ENCODE data around the gene DNM1. TPM values are rescaled to one million over a fixed set of nuclear protein-coding genes. Genes with fewer than 3 reads are reported as not detected.
"Not testable (repeated sequence)": the region's sequence is repeated elsewhere in the genome, so short reads cannot be mapped to it uniquely, and the experiment has no call there.

DNM1 gene
- total RNA-seq, 2 experiments from 2014 or later = 0.30 to 0.40 TPM

- Mint-ChIP-seq H3K9me3 (no peaks in the 10 kb centered on the region), H3K27ac (no peak overlapping the region), H3K27me3 (no peaks in the 10 kb centered on the region), H3K36me3 (ENCODE audit: low read depth) (peaks cover 43% of the 10 kb centered on the region), H3K4me3 (no peak overlapping the region), H3K4me1 (peaks cover 18% of the 10 kb centered on the region)
- no peak for DNase-seq
- ChIA-PET CTCF (no interaction called here), POLR2A (interaction anchor here (1.2 kb wide), 1 partner anchor 26 kb away, joined by 4 read pairs; no protein-coding TSS in a partner anchor)
Measured at GRCh38 chr9:128164307-128164885, 38.8 kb upstream of the DNM1 start.

GRCh38 chr9:128166169-128166568 is 37.0 kb upstream of the DNM1 start:
- no peak for DNase-seq
- H3K36me3 Mint-ChIP-seq (ENCODE audit: low read depth) = peaks cover 49% of the 10 kb centered on the region
- POLR2A ChIA-PET = no interaction called here
- H3K4me3 Mint-ChIP-seq = no peak overlapping the region
- H3K4me1 Mint-ChIP-seq = peaks cover 11% of the 10 kb centered on the region
- H3K9me3 Mint-ChIP-seq = no peaks in the 10 kb centered on the region
- H3K27ac Mint-ChIP-seq = no peak overlapping the region
- CTCF ChIA-PET = no interaction called here
- no peaks in the 10 kb centered on the region for H3K27me3 Mint-ChIP-seq

- peaks cover 3% of the 10 kb centered on the region for H3K4me1 Mint-ChIP-seq
- no peak overlapping the region for H3K4me3 Mint-ChIP-seq
- CTCF ChIA-PET = no interaction called here
- no peak overlapping the region for H3K27ac Mint-ChIP-seq
- peaks cover 45% of the 10 kb centered on the region for H3K36me3 Mint-ChIP-seq (ENCODE audit: low read depth)
- no peaks in the 10 kb centered on the region for H3K9me3 Mint-ChIP-seq
- no peak for DNase-seq
- no peaks in the 10 kb centered on the region for H3K27me3 Mint-ChIP-seq
- POLR2A ChIA-PET = no interaction called here
Measured at GRCh38 chr9:128167209-128167608, 36.0 kb upstream of the DNM1 start.

GRCh38 chr9:128168731-128169308 is 34.4 kb upstream of the DNM1 start:
- POLR2A ChIA-PET = interaction anchor here (1.0 kb wide), 1 partner anchor 107 kb away, joined by 3 read pairs; the partner anchor contains the start of genes GOLGA2 and SWI5
- H3K4me1 Mint-ChIP-seq = no peaks in the 10 kb centered on the region
- no peak overlapping the region for H3K4me3 Mint-ChIP-seq
- H3K27ac Mint-ChIP-seq = peak overlapping the region; percentile 4
- no peaks in the 10 kb centered on the region for H3K27me3 Mint-ChIP-seq
- CTCF ChIA-PET = interaction anchor here (1.8 kb wide), 1 partner anchor 51 kb away, joined by 4 read pairs; no protein-coding TSS in a partner anchor
- no peaks in the 10 kb centered on the region for H3K9me3 Mint-ChIP-seq
- DNase-seq = no peak
- peaks cover 38% of the 10 kb centered on the region for H3K36me3 Mint-ChIP-seq (ENCODE audit: low read depth)

GRCh38 chr9:128169492-128169891 is 33.7 kb upstream of the DNM1 start:
- ChIA-PET POLR2A (interaction anchor here (1.0 kb wide), 1 partner anchor 107 kb away, joined by 3 read pairs; the partner anchor contains the start of genes GOLGA2 and SWI5), CTCF (interaction anchor here (1.0 to 1.8 kb wide), 2 partner anchors 8 to 52 kb away, joined by 3 to 4 read pairs; no protein-coding TSS in a partner anchor)
- no peaks in the 10 kb centered on the region for H3K27me3 Mint-ChIP-seq
- no peaks in the 10 kb centered on the region for H3K9me3 Mint-ChIP-seq
- no peak overlapping the region for H3K4me3 Mint-ChIP-seq
- DNase-seq = no peak
- no peaks in the 10 kb centered on the region for H3K4me1 Mint-ChIP-seq
- peaks cover 35% of the 10 kb centered on the region for H3K36me3 Mint-ChIP-seq (ENCODE audit: low read depth)
- no peak overlapping the region for H3K27ac Mint-ChIP-seq

- DNase-seq = no peak
- H3K27me3 Mint-ChIP-seq = no peaks in the 10 kb centered on the region
- H3K36me3 Mint-ChIP-seq (ENCODE audit: low read depth) = peaks cover 34% of the 10 kb centered on the region
- H3K27ac Mint-ChIP-seq = no peak overlapping the region
- H3K9me3 Mint-ChIP-seq = no peaks in the 10 kb centered on the region
- ChIA-PET POLR2A (interaction anchor here (1.3 kb wide), 1 partner anchor 9 kb away, joined by 5 read pairs; no protein-coding TSS in a partner anchor), CTCF (interaction anchor here (1.0 to 1.8 kb wide), 2 partner anchors 9 to 52 kb away, joined by 3 to 4 read pairs; no protein-coding TSS in a partner anchor)
- H3K4me1 Mint-ChIP-seq = no peaks in the 10 kb centered on the region
- no peak overlapping the region for H3K4me3 Mint-ChIP-seq
Measured at GRCh38 chr9:128169925-128170324, 33.3 kb upstream of the DNM1 start.

GRCh38 chr9:128174062-128174461 is 29.1 kb upstream of the DNM1 start:
- H3K27me3 Mint-ChIP-seq = no peaks in the 10 kb centered on the region
- peaks cover 45% of the 10 kb centered on the region for H3K36me3 Mint-ChIP-seq (ENCODE audit: low read depth)
- H3K4me1 Mint-ChIP-seq = no peaks in the 10 kb centered on the region
- POLR2A ChIA-PET = interaction anchor here (2.0 kb wide), 1 partner anchor 17 kb away, joined by 9 read pairs; the partner anchor contains the start of gene CIZ1
- CTCF ChIA-PET = no interaction called here
- H3K9me3 Mint-ChIP-seq = peaks cover 3% of the 10 kb centered on the region
- H3K27ac Mint-ChIP-seq = no peak overlapping the region
- DNase-seq = no peak
- H3K4me3 Mint-ChIP-seq = no peak overlapping the region

GRCh38 chr9:128175102-128175563 is 28.0 kb upstream of the DNM1 start:
- Mint-ChIP-seq H3K4me3 (no peak overlapping the region), H3K4me1 (no peaks in the 10 kb centered on the region), H3K27ac (peak overlapping the region; percentile 24), H3K9me3 (peaks cover 4% of the 10 kb centered on the region), H3K36me3 (ENCODE audit: low read depth) (peaks cover 46% of the 10 kb centered on the region), H3K27me3 (no peaks in the 10 kb centered on the region)
- DNase-seq = no peak
- POLR2A ChIA-PET = interaction anchor here (0.8 to 2.0 kb wide), 2 partner anchors 16 to 168 kb away, joined by 3 to 9 read pairs; partner anchors contain the start of gene CIZ1
- CTCF ChIA-PET = no interaction called here

- DNase-seq = no peak
- no peak overlapping the region for H3K27ac Mint-ChIP-seq
- POLR2A ChIA-PET = interaction anchor here (0.8 to 2.0 kb wide), 2 partner anchors 15 to 167 kb away, joined by 3 to 9 read pairs; partner anchors contain the start of gene CIZ1
- H3K4me1 Mint-ChIP-seq = no peaks in the 10 kb centered on the region
- no peaks in the 10 kb centered on the region for H3K27me3 Mint-ChIP-seq
- H3K9me3 Mint-ChIP-seq = peaks cover 4% of the 10 kb centered on the region
- CTCF ChIA-PET = no interaction called here
- no peak overlapping the region for H3K4me3 Mint-ChIP-seq
- peaks cover 51% of the 10 kb centered on the region for H3K36me3 Mint-ChIP-seq (ENCODE audit: low read depth)
Measured at GRCh38 chr9:128175726-128176125, 27.5 kb upstream of the DNM1 start.

GRCh38 chr9:128178806-128179431 is 24.3 kb upstream of the DNM1 start:
- Mint-ChIP-seq H3K27ac (no peak overlapping the region), H3K4me3 (no peak overlapping the region), H3K36me3 (ENCODE audit: low read depth) (peaks cover 62% of the 10 kb centered on the region), H3K9me3 (peaks cover 4% of the 10 kb centered on the region), H3K4me1 (no peaks in the 10 kb centered on the region), H3K27me3 (no peaks in the 10 kb centered on the region)
- DNase-seq = no peak
- CTCF ChIA-PET = no interaction called here
- POLR2A ChIA-PET = no interaction called here

GRCh38 chr9:128180001-128180400 is 23.2 kb upstream of the DNM1 start:
- peaks cover 4% of the 10 kb centered on the region for H3K9me3 Mint-ChIP-seq
- no peak overlapping the region for H3K4me3 Mint-ChIP-seq
- peaks cover 62% of the 10 kb centered on the region for H3K36me3 Mint-ChIP-seq (ENCODE audit: low read depth)
- ChIA-PET POLR2A (no interaction called here), CTCF (no interaction called here)
- no peak overlapping the region for H3K27ac Mint-ChIP-seq
- peaks cover 2% of the 10 kb centered on the region for H3K4me1 Mint-ChIP-seq
- H3K27me3 Mint-ChIP-seq = no peaks in the 10 kb centered on the region
- DNase-seq = no peak

- Mint-ChIP-seq H3K9me3 (peaks cover 4% of the 10 kb centered on the region), H3K27me3 (no peaks in the 10 kb centered on the region), H3K4me3 (no peak overlapping the region), H3K36me3 (ENCODE audit: low read depth) (peaks cover 60% of the 10 kb centered on the region), H3K4me1 (peaks cover 2% of the 10 kb centered on the region), H3K27ac (no peak overlapping the region)
- ChIA-PET POLR2A (no interaction called here), CTCF (no interaction called here)
- DNase-seq = no peak
Measured at GRCh38 chr9:128180447-128180846, 22.7 kb upstream of the DNM1 start.

- POLR2A ChIA-PET, H3K4me1 Mint-ChIP-seq, DNase-seq, H3K9me3 Mint-ChIP-seq, H3K4me3 Mint-ChIP-seq, CTCF ChIA-PET, H3K27ac Mint-ChIP-seq, H3K27me3 Mint-ChIP-seq: not testable (repeated sequence)
- peaks cover 60% of the 10 kb centered on the region for H3K36me3 Mint-ChIP-seq (ENCODE audit: low read depth)
Measured at GRCh38 chr9:128181480-128181879, 21.7 kb upstream of the DNM1 start.

Data from activated CD4-positive, alpha-beta memory T cell treated with anti-CD3 and anti-CD28 coated beads, Interleukin-2, amount 10 ng/mL, durations not matched to agents 7 days and 5 days (primary cell).